ENCODE results near the gene SUPT3H. TPM values are rescaled to one million over a fixed set of nuclear protein-coding genes. Genes with fewer than 3 reads are reported as not detected.

Gene SUPT3H
- total and polyA plus RNA-seq, 2 of the 8 experiments (the other 6 are each of a cell fraction or from before 2014, with no cell fraction given): 18.8 to 23.0 TPM

DNA sequence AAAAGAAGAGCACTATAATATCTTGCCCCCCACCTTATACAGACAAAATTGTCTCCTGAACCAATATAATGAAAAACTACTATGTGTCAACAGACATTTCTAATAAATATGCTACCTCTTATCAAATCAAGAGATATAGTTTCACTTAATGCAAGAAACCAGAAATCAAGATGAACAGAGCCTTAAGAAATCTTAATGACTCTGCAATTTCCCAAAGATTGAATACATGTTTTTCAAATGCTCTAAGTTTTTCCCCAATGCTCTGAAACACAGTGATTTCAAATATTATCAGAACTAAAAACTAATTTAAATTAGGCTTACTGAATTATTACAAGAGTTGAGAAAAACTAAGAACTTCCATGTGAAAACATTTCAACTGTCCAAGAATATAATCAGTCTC, 13.3 kb downstream of the SUPT3H start (continued):
- TF ChIP-seq, protein P1, sequence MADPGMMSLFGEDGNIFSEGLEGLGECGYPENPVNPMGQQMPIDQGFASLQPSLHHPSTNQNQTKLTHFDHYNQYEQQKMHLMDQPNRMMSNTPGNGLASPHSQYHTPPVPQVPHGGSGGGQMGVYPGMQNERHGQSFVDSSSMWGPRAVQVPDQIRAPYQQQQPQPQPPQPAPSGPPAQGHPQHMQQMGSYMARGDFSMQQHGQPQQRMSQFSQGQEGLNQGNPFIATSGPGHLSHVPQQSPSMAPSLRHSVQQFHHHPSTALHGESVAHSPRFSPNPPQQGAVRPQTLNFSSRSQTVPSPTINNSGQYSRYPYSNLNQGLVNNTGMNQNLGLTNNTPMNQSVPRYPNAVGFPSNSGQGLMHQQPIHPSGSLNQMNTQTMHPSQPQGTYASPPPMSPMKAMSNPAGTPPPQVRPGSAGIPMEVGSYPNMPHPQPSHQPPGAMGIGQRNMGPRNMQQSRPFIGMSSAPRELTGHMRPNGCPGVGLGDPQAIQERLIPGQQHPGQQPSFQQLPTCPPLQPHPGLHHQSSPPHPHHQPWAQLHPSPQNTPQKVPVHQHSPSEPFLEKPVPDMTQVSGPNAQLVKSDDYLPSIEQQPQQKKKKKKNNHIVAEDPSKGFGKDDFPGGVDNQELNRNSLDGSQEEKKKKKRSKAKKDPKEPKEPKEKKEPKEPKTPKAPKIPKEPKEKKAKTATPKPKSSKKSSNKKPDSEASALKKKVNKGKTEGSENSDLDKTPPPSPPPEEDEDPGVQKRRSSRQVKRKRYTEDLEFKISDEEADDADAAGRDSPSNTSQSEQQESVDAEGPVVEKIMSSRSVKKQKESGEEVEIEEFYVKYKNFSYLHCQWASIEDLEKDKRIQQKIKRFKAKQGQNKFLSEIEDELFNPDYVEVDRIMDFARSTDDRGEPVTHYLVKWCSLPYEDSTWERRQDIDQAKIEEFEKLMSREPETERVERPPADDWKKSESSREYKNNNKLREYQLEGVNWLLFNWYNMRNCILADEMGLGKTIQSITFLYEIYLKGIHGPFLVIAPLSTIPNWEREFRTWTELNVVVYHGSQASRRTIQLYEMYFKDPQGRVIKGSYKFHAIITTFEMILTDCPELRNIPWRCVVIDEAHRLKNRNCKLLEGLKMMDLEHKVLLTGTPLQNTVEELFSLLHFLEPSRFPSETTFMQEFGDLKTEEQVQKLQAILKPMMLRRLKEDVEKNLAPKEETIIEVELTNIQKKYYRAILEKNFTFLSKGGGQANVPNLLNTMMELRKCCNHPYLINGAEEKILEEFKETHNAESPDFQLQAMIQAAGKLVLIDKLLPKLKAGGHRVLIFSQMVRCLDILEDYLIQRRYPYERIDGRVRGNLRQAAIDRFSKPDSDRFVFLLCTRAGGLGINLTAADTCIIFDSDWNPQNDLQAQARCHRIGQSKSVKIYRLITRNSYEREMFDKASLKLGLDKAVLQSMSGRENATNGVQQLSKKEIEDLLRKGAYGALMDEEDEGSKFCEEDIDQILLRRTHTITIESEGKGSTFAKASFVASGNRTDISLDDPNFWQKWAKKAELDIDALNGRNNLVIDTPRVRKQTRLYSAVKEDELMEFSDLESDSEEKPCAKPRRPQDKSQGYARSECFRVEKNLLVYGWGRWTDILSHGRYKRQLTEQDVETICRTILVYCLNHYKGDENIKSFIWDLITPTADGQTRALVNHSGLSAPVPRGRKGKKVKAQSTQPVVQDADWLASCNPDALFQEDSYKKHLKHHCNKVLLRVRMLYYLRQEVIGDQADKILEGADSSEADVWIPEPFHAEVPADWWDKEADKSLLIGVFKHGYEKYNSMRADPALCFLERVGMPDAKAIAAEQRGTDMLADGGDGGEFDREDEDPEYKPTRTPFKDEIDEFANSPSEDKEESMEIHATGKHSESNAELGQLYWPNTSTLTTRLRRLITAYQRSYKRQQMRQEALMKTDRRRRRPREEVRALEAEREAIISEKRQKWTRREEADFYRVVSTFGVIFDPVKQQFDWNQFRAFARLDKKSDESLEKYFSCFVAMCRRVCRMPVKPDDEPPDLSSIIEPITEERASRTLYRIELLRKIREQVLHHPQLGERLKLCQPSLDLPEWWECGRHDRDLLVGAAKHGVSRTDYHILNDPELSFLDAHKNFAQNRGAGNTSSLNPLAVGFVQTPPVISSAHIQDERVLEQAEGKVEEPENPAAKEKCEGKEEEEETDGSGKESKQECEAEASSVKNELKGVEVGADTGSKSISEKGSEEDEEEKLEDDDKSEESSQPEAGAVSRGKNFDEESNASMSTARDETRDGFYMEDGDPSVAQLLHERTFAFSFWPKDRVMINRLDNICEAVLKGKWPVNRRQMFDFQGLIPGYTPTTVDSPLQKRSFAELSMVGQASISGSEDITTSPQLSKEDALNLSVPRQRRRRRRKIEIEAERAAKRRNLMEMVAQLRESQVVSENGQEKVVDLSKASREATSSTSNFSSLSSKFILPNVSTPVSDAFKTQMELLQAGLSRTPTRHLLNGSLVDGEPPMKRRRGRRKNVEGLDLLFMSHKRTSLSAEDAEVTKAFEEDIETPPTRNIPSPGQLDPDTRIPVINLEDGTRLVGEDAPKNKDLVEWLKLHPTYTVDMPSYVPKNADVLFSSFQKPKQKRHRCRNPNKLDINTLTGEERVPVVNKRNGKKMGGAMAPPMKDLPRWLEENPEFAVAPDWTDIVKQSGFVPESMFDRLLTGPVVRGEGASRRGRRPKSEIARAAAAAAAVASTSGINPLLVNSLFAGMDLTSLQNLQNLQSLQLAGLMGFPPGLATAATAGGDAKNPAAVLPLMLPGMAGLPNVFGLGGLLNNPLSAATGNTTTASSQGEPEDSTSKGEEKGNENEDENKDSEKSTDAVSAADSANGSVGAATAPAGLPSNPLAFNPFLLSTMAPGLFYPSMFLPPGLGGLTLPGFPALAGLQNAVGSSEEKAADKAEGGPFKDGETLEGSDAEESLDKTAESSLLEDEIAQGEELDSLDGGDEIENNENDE (IDR thresholded peaks at IDR 0.05; ENCODE audit: insufficient replicate concordance, low read length): no peak
- TF ChIP-seq, protein P2, sequence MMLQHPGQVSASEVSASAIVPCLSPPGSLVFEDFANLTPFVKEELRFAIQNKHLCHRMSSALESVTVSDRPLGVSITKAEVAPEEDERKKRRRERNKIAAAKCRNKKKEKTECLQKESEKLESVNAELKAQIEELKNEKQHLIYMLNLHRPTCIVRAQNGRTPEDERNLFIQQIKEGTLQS (IDR thresholded peaks at IDR 0.05; ENCODE audit: insufficient read depth, low read depth, low read length): no peak
- TF ChIP-seq SP4 (IDR thresholded peaks at IDR 0.05; ENCODE audit: low read length): no peak
- no peak for TF ChIP-seq PHF8 (conservative IDR thresholded peaks at IDR 0.05; ENCODE audit: low read depth, low read length)
- TF ChIP-seq GTF2F1 (IDR thresholded peaks at IDR 0.05; ENCODE audit: borderline replicate concordance, low read depth, low read length): no peak
- TF ChIP-seq BACH1 (IDR thresholded peaks at IDR 0.05; ENCODE audit: low read length): no peak
- TF ChIP-seq MAFK (IDR thresholded peaks at IDR 0.05; ENCODE audit: low read depth, low read length): no peak
- TF ChIP-seq CREB1 (IDR thresholded peaks at IDR 0.05): no peak
- no peak for TF ChIP-seq POLR2AphosphoS5 (IDR thresholded peaks at IDR 0.05; ENCODE audit: low read depth, low read length)
- TF ChIP-seq HDAC2 (IDR thresholded peaks at IDR 0.05; ENCODE audit: borderline replicate concordance in 1 of 2, low read depth in 2 of 2, low read length in 2 of 2): no peak
